Bone marrow (tissue), 2 donors: Measurements from ENCODE around the gene NCAM2.
A peak's percentile ranks its signal among the peaks of the same experiment; 100 is the strongest.
"Not testable (repeated sequence)": the region's sequence is repeated elsewhere in the genome, so short reads cannot be mapped to it uniquely, and the experiment has no call there.

Source experiments
- DNase-seq, 2 donors: peaks; one replicate each; lab custom pipeline; 2025; lab: John Stamatoyannopoulos, UW

NCAM2 gene

DNA sequence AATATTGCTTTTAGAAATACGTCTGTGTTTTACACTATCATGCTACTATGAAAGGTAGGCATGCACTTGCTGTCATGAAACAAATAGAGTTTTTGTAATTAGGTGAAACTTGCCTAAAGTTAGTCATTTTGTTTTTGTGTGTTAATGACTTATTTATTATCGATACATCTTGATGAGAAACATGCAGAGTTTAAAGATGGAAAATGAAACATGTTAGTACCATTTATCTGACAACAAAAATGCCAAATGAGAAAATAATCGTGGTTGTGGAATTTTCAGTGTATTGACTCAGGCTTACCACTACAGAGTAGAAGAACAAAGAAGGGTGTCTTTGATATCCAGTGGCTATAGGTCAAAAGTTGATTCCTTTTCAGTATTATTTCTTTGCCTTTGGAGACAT, 105.5 kb downstream of the NCAM2 start:
- no peak for DNase-seq

DNA sequence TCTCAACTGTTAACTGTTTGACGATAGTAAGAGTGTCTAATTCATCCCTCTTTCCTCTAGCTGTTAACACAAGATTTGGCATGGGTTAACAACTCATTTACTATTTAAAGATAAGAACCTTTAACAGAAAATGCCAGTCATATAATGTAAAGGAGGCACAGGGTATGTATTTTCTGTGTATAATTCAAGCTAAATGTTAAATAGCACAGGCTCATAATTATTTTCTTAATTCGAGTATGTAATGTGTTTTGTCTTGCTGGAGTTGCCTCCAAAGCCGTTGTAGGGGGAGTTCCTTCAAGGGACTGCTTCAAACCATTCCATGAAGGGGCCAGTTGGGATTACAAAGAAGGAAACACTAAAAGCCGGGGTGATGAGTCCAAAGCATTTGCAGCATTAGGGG, 111.5 kb downstream of the NCAM2 start:
- no peak for DNase-seq

DNA sequence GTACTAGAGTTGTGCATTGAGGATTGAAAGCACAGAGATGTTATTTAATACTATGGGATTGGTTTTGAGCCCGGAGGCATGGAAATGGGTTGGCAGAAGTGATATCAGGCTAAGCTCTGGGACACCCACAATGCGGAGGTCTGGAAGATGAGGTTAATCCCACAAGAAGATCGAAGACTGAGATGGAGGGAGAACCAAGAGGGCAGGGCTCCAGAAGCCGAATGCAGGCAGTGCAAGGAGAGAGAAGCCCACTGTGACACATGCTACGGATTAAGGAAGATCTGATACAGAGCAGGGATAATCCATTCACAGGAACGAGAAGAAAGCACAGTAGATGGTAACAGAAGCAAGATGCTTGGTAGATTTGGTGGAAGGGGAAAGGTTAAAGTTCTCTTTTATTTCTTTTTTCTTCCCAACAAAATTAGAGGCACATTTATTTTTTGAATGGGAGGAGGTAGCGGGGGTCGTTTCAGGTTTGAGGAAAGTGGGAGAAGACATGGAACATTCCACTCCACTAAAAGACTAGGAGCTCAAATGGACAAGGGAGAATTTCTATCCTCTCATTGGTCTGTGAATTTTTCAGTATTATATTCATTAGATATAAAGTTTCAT, 113.2 kb downstream of the NCAM2 start:
- no peak for DNase-seq

DNA sequence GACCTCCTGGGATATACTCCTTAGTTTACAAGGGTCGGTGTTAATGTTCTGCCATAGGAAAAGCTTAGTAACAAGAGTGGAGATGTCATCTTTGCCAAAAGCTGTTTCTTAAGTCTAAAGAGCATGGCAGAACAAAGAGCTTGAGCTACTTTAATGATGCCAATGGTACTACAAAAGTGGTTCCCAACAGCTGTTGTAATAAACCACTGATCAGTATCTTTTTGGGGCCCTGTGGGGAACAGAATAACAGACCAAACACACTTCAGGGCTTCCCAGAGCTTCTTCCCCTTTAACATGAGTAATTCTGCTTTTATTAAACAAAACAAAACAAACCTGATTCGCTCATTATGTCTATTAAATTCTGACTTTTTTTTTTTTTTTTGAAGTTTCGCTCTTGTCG, 116.3 kb downstream of the NCAM2 start:
- DNase-seq: no peak

DNA sequence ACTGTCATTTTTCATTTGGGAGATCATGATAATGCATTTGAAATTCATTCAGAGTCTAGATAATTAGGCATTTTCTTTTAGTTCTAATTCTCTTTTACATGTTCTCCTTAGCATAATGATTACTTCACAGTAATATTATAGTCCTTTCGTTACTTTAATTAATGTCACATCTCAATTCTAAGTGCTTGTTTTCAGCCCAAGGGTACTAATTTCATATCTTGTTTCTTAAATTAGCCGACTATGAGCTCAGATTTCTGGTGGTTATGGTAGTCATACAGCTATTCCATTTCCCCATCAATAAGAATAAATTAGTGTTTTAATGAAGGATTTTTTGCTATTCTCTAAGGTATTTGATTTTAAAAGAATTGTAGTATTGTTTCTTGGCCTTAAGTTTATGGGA, 120.9 kb downstream of the NCAM2 start:
- no peak for DNase-seq

DNA sequence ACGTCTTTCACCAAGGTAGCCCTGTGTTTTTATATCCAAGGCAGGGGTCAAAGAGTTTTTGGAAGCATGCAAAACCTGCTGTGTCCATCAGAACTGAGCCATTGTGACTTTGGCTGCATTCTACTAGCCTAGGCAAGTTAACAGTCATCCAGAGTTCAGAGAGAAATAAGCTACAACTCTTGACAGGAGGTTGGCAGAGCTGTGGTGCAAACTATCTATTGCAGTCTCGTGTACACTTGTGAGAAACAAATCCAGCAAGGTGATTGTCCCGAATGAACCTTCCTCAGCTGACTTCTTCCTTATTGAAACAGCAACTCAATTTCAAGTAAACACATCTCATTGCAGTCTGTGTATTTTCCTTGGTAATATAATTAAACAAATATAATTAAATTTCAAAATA, 124.5 kb downstream of the NCAM2 start:
- no peak for DNase-seq

DNA sequence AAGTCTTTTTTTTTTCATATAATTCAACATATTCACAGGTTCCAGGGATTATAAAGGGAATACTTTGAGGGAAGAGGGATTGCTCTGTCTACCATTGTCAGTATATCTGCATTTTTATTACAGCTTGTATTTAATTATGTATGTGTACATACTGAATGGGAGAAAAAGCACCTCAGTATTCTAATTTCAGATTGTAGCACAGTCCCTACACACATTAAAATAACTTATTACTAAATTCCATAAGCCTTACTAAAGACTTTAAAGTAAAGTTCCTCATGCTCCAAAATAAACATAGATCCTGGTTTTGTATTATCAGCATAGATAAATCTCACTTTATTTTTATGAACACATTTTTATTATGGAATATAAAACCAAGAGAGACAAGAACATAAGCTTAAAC, 134.2 kb downstream of the NCAM2 start:
- DNase-seq: no peak

DNA sequence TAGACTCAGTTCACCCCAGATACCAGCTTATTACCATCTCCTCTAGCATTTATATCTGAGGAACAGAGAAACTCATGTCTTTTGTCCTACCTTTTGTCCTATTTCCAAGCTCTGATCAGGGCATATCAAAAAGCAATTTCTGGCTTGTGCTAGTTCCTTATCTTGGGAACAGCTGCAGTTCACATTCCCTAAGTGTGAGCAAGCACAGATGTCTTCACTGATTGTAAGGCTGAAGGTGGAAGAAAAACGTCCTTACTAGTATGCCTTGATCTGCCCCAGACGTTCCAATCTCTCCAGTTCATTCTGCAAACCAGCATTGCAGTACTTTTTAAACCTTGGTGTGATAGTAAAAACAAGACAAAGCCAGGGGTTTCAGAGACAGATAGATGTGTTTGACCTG, 139.8 kb downstream of the NCAM2 start:
- DNase-seq: no peak

DNA sequence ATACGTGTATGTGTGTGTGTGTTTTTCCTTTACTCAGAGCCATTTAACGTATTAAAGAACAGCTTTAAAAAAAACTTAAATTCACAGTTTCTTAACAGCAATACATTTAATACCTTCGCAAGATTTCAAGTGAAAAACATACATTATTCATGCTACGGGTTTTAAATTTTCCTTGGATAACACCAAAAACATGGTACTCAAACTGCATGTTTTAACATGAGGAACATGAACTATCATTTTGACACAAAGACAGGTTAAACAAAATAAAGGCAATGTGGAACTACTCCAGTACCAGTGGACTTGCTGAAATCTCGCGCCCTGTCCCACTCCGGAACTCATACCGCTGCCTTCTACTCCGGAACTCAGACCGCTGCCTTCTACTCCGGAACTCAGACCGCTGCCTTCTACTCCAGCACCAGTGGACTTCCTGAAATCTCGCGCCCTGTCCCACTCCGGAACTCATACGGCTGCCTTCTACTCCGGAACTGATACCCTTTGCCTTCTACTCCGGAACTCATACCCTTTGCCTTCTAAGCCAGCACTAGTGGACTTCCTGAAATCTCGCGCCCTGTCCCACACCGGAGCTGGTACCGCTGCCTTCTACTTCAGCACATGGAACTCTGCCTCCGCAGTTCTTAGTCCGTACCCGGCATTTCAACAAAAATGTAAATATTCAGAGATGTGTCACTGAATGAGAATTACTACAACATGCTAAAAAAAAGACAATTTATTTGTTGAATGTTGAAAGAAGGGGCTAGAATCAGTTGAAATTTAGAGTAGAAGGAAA, 148.6 kb downstream of the NCAM2 start:
- no peak for DNase-seq

DNA sequence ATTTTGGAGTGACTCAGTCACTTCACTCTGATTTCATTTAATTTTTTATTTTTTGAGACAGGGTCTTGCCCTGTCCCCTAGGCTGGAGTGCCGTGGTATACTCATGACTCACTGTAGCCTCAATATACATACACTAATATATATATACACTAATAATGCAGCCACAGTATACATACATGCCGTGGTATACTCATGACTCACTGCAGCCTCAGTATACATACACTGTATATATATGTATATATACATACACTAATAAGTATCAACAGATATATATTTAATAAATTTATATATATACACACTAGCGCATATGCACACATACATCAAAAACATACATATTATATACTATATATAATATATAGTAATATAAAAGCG, 149.2 kb downstream of the NCAM2 start:
- no peak for DNase-seq

DNA sequence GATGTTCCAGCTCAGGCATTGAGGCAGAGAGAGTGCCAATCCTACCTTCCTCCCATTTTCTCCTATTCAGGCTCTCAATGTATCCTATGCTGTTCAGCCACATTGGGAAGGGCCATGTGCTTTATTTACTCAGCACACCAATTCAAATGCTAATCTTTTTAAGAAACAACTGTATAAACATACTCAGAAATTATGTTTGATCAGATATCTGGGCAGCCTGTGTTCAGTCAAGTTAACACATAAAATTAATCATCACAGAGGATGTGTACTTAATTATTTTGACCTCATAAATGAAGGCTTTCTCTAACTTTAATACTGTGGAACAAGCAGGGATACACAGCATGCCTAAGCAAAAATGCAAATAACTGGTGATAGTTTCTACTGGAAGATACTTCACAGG, 149.8 kb downstream of the NCAM2 start:
- no peak for DNase-seq

DNA sequence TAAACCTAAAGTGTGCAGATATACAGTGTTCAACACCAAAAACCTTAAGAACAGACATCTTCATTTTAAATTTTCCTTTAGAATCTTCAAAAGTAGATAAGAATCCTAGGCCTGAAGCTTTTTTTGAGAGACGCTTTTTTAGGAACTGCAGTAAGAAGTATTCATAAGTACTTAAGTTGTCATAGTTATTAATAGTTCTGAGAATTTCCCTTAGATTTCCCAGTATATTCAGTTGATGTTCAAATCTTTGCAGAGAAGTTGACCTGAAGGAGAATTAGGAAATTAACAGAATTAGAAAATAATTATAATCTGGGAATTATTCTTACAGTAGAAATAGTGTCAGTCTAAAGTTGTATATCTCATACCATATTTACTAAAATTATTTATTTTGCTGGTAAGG, 150.3 kb downstream of the NCAM2 start:
- no peak for DNase-seq

DNA sequence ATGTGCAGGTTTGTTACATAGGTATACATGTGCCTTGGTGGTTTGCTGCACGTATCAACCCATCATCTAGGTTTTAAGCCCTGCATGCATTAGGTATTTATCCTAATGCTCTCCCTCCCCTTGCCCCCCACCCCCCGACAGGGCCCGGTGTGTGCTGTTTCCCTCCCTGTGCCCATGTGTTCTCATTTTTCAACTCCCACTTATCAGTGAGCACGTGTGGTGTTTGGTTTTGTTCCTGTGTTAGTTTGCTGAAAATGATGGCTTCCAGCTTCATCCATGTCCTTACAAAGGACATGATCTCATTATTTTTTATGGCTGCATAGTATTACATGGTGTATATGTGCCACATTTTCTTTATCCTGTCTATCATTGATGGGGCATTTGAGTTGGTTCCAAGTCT, 151.2 kb downstream of the NCAM2 start:
- DNase-seq: not testable (repeated sequence)

DNA sequence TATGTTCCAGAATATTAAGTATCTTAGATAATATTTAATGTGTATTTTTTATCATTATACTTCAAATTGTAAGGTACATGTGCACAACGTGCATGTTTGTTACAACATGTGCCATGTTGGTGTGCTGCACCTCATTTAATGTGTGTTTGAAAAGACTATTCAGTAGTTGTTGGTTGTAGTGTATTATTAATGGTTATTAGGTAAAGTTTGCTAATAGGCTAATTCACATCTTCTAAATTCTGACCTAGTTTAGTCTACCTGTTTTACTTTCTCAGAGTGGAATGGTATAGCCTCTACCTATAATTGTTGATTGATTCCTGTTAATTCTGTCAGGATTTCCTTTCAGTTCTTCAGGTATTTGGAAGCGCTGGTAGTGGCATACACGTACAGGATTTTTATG, 153.0 kb downstream of the NCAM2 start:
- no peak for DNase-seq

DNA sequence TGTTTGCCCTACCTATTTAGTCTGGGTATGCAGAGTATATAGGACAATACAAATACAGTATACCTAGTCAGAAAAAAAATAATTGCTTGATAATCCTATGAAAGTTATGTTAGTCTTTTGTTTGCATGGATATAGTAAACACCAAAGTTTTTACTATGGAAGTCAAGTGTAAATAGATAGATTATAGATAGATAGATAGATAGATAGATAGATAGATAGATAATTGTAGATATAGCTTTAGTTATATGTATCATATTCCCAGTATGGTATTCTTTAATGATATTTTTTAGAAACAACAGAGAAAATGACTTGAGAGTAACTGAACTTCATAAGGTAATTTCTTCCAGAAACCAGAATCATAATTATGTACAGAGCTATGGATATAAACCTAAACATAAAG, 158.2 kb downstream of the NCAM2 start:
- DNase-seq: no peak

DNA sequence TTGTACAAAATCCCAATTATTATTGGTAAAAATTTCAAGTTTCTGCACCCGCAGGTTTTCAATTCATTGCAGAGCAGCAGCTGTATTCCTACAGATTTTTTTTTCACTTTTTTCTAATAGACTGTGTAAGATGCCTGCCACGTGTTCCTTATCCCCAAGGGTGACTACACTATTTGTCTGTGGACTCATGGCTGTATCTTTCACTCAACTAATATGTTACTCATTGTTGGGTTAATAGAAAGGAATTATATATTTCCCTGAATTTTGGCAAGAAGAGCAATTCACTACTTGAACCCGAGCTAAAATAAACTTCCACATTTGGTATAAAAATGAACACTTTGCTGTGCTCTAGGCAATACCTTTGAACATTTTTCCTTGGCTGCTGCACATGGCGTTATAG, 158.7 kb downstream of the NCAM2 start:
- no peak for DNase-seq

DNA sequence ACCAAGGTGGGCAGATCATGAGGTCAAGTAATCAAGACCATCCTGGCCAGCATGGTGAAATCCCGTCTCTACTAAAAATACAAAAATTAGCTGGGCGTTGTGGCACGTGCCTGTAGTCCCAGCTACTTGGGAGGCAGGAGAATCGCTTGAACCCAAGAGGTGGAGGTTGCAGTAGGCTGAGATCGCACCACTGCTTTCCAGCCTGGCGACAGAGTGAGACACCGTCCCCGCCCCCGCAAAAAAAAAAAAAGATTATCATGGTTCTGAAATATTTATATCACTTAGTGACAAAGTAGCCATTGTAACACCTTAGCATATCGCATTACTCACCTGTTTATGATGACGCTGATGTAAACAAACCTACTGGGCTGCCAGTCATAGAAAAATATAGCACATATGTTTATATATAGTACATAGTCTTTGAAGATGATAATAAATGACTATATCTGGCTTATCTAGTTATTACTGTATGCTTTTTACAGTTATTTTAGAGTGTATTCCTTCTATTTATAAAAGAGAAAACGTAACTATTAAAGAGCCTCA, 160.2 kb downstream of the NCAM2 start:
- no peak for DNase-seq

DNA sequence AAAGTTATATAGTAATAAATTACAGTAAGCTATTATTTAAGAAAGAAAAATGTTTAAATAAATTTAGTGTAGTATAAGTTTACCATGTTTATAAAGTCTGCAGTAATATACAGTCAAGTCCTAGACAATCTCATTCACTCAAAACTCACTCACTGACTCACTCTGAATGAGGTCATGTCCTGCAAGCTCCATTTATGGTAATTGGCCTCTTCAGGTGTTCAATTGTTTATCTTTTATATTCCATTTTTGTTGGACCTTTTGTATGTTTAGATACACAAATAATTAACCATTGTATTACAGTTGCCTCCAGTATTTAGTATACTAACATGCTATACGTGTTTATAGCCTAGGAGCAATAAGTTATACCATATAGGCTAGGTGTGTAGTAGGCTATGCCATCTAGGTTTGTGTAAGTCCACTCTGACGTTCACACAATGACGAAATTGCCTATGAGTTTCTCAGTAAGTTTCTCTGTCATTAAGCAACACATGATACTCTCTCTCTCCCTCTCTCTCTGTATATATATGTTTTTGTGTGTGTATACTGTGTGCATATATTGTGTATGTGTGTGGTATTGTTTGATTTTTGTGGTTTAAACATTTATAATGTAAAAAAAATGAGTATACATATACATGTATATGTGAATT, 161.2 kb downstream of the NCAM2 start:
- no peak for DNase-seq

DNA sequence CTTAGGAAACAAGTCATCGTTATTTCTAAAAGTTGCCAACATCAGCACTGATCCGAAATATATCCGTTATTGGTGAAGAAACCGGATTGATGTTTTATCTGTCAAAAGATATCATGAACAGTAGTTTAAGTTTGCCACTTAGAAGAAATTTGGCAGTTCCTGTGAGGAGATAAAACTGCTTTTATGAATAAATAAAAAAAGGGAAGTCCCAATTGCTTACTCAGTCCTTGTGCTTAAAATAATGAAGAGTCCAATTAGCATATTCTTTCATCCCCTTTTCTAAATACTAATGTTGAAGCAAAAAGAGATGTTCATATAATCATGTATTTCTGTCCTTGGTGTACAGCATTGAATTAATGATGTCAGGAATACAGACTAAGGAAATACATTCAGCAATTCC, 164.6 kb downstream of the NCAM2 start:
- peak in 1 of 2 donors; percentile 59 for DNase-seq

DNA sequence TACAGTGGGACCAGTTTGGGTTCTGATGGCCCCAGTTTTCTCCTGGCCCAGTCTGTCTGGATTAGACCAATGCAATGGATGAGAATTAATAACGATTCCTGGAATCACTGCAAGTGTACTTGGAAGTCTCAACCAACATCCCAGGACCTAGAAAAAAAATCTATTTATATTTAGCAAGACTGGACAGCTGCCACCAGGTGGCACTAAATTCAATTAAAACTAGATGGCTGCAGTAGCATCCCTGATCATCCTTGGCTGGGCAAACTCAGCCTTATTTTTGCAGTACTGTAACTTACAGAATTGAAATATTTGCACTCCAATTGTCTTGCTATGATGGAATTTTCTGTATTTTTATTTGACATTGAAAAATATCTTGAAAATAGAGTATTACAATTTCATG, 165.7 kb downstream of the NCAM2 start:
- peak in 1 of 2 donors; percentile 60 for DNase-seq

DNA sequence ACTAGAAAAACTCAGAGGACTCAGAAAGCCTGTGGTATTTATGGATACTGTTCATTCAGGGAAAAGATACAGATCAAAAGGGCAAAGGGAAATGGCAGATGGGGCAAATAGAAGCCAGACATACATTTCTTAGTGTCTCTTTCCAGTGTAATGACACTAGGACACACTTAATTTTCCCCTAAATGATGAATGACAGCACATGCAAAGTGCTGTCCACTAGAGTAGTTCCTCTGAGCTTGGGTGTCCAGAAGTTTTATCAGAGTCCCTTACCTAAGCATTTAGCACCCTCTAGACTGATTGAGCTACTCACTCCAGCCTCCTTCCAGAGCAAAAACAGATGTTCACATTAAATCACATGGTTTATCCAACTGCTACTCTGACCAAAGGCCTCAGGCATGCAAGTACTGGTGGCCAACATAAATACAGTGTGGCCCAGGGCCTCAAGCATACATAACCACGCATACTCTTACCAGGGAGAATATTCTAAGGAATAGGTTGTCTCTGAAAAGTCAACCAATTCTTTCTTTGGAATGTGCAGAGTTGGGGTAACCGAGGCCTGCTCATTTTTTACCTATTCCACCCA, 166.9 kb downstream of the NCAM2 start:
- DNase-seq: no peak

DNA sequence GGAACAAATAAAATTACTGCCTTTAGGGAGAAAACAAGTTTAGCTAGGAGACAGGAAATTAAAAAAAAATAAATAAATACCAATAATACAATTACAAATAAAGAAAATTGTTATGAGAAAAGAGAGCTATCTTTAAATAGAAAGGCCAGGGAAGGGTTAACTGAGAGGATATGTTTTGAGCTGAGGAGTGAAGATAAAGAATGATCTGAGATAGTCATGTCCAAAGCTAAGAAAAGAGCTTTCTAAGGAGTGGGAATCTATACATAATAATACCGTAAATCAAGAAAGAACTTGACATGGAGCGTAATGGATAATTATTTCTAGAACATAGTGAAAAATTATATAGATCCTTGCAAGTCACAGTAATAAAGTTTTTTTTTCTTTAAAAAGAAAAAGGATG, 176.5 kb downstream of the NCAM2 start:
- no peak for DNase-seq

DNA sequence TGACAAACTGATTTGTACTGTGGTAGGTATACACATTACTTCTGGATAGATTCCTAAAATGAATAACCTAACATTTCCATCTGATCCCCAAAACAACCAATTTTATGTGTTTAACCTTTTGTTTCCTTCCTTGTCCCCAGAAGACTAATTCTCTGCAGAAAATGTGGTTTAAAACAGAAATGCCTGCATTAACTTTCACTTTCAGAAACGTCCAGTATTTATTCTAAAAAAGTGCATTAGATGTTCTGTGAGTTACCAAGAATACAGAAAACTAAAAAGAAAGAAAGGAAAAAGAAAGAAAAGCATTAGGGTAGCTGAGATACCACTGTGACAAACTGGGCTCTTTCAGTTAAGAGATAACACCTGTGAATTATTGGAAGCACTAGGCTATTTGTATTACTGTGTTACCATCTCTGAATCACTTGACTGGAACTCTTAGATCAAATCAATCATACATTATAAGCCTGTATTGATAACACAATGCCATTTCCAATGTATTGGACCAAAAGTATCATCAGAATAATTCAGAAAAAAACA, 177.7 kb downstream of the NCAM2 start:
- peak in 1 of 2 donors; percentile 15 for DNase-seq
